Activated naive CD8-positive, alpha-beta T cell treated with anti-CD3 and anti-CD28 coated beads, Interleukin-2, amount 10 ng/mL, durations not matched to agents 7 days and 5 days (primary cell): ENCODE results near the gene RASSF8. TPM values are rescaled to one million over a fixed set of nuclear protein-coding genes. Genes with fewer than 3 reads are reported as not detected.
A peak's percentile ranks its signal among the peaks of the same experiment; 100 is the strongest.

Experiments used
- ATAC-seq: fragments of 150-1000 bp; cut with Tn5 transposase; one replicate; pipeline ENCODE4 v1.10.0; 2021; ENCODE audit warnings: low read depth, moderate library complexity
- POLR2A ChIA-PET: fragments of 350-600 bp; sonication (Branson Sonifier 250); formaldehyde crosslinking; loops from one replicate; lab custom pipeline; 2021; ENCODE audit warnings: antibody characterized with exemption; lab: Charles Lee
- DNase-seq: peaks from one replicate; pipeline ENCODE4 v3.0.0; 2021
- H3K27ac Mint-ChIP-seq: one replicate; pipeline ENCODE4 v1.8.0; 2022; ENCODE audit warnings: mild to moderate bottlenecking, mixed read lengths
- H3K27me3 Mint-ChIP-seq: one replicate; pipeline ENCODE4 v1.8.0; 2022; ENCODE audit warnings: mild to moderate bottlenecking, moderate library complexity, mixed read lengths
- H3K36me3 Mint-ChIP-seq: one replicate; pipeline ENCODE4 v1.8.0; 2021; ENCODE audit warnings: mild to moderate bottlenecking, mixed read lengths
- H3K4me1 Mint-ChIP-seq: one replicate; pipeline ENCODE4 v1.8.0; 2021; ENCODE audit warnings: mixed read lengths
- H3K4me3 Mint-ChIP-seq: one replicate; pipeline ENCODE4 v1.8.0; 2022; ENCODE audit warnings: mild to moderate bottlenecking, moderate library complexity, mixed read lengths
- H3K9me3 Mint-ChIP-seq: one replicate; pipeline ENCODE4 v1.8.0; 2021; ENCODE audit warnings: mixed read lengths
- total RNA-seq, 2 experiments: library from RNA; stranded (reverse); gene quantifications; one replicate each; pipeline ENCODE4 v1.2.3, GENCODE V29; 2021

The RASSF8 gene
- total RNA-seq, 2 experiments from 2014 or later, result 0.33 to 0.91 TPM

GRCh38 chr12:26011099-26011498 lies 52.6 kb downstream of the RASSF8 start:
- DNase-seq (no peak), ATAC-seq (no peak)
- POLR2A ChIA-PET, result no interaction called here
- Mint-ChIP-seq H3K4me3 (no peak overlapping the region), H3K9me3 (no peaks in the 10 kb centered on the region), H3K4me1 (peaks cover 2% of the 10 kb centered on the region), H3K27me3 (no peaks in the 10 kb centered on the region), H3K27ac (no peak overlapping the region), H3K36me3 (no peaks in the 10 kb centered on the region)

GRCh38 chr12:26014085-26014484 lies 55.6 kb downstream of the RASSF8 start:
- Mint-ChIP-seq H3K36me3 (no peaks in the 10 kb centered on the region), H3K4me3 (no peak overlapping the region), H3K27me3 (no peaks in the 10 kb centered on the region), H3K27ac (no peak overlapping the region), H3K4me1 (peaks cover 2% of the 10 kb centered on the region), H3K9me3 (no peaks in the 10 kb centered on the region)
- DNase-seq, result no peak
- ATAC-seq, result no peak
- POLR2A ChIA-PET, result no interaction called here

GRCh38 chr12:26016516-26016915 lies 58.0 kb downstream of the RASSF8 start:
- Mint-ChIP-seq H3K4me3 (no peak overlapping the region), H3K36me3 (no peaks in the 10 kb centered on the region), H3K27ac (no peak overlapping the region)

GRCh38 chr12:26017484-26018211 lies 59.2 kb downstream of the RASSF8 start:
- DNase-seq (peak; percentile 30), ATAC-seq (no peak)
- Mint-ChIP-seq H3K9me3 (no peaks in the 10 kb centered on the region), H3K4me3 (no peak overlapping the region), H3K36me3 (no peaks in the 10 kb centered on the region), H3K27ac (no peak overlapping the region), H3K4me1 (no peaks in the 10 kb centered on the region), H3K27me3 (peaks cover 8% of the 10 kb centered on the region)
- POLR2A ChIA-PET, result no interaction called here

More at GRCh38 chr12:26016516-26016915, 58.0 kb downstream of the RASSF8 start:
- no peaks in the 10 kb centered on the region for H3K4me1 Mint-ChIP-seq
- DNase-seq (no peak), ATAC-seq (no peak)
- POLR2A ChIA-PET, result no interaction called here
- H3K27me3 Mint-ChIP-seq, result no peaks in the 10 kb centered on the region
- no peaks in the 10 kb centered on the region for H3K9me3 Mint-ChIP-seq

DNA sequence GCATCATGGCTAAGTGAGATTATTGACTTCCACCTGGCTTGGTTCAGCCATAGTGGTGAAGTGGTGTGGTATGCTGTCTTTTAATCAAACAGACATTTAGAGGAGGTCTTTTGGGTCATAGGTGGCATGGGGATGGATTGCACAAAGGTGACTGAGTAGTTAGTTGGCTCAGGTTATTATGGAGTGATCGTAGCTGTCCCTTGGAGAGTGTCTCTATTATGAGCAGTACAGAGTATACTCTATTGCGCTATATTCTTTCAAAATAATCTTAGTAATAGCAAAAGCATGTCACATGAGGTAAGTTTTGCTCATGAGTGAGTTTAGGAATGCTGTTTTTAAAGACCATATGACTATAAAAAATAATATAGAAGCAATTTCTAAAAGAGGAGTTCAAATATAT lies 60.4 kb downstream of the RASSF8 start:
- Mint-ChIP-seq H3K9me3 (no peaks in the 10 kb centered on the region), H3K27me3 (peaks cover 13% of the 10 kb centered on the region), H3K27ac (no peak overlapping the region), H3K4me3 (no peak overlapping the region), H3K4me1 (no peaks in the 10 kb centered on the region), H3K36me3 (no peaks in the 10 kb centered on the region)
- DNase-seq (no peak), ATAC-seq (no peak)
- POLR2A ChIA-PET, result no interaction called here

- no peak overlapping the region for H3K27ac Mint-ChIP-seq
- ATAC-seq (no peak), DNase-seq (no peak)
- H3K36me3 Mint-ChIP-seq, result no peaks in the 10 kb centered on the region
- H3K4me3 Mint-ChIP-seq, result no peak overlapping the region
- no peaks in the 10 kb centered on the region for H3K9me3 Mint-ChIP-seq
- POLR2A ChIA-PET, result no interaction called here
- H3K27me3 Mint-ChIP-seq, result peaks cover 13% of the 10 kb centered on the region
- H3K4me1 Mint-ChIP-seq, result no peaks in the 10 kb centered on the region
Measured at GRCh38 chr12:26021534-26021933, 63.1 kb downstream of the RASSF8 start.

GRCh38 chr12:26022043-26022442 lies 63.6 kb downstream of the RASSF8 start:
- H3K27ac Mint-ChIP-seq, result no peak overlapping the region
- POLR2A ChIA-PET, result no interaction called here
- H3K36me3 Mint-ChIP-seq, result no peaks in the 10 kb centered on the region
- H3K27me3 Mint-ChIP-seq, result peaks cover 13% of the 10 kb centered on the region
- ATAC-seq (no peak), DNase-seq (no peak)
- no peaks in the 10 kb centered on the region for H3K4me1 Mint-ChIP-seq
- H3K9me3 Mint-ChIP-seq, result no peaks in the 10 kb centered on the region
- no peak overlapping the region for H3K4me3 Mint-ChIP-seq

- H3K27me3 Mint-ChIP-seq, result peaks cover 14% of the 10 kb centered on the region
- no peaks in the 10 kb centered on the region for H3K9me3 Mint-ChIP-seq
- POLR2A ChIA-PET, result no interaction called here
- no peak overlapping the region for H3K27ac Mint-ChIP-seq
- ATAC-seq (no peak), DNase-seq (no peak)
- H3K4me1 Mint-ChIP-seq, result no peaks in the 10 kb centered on the region
- H3K36me3 Mint-ChIP-seq, result no peaks in the 10 kb centered on the region
- H3K4me3 Mint-ChIP-seq, result no peak overlapping the region
Measured at GRCh38 chr12:26026713-26027112, 68.2 kb downstream of the RASSF8 start.

GRCh38 chr12:26027401-26027800 lies 68.9 kb downstream of the RASSF8 start:
- ATAC-seq (no peak), DNase-seq (no peak)
- no peak overlapping the region for H3K4me3 Mint-ChIP-seq
- H3K27ac Mint-ChIP-seq, result no peak overlapping the region
- no peaks in the 10 kb centered on the region for H3K36me3 Mint-ChIP-seq
- POLR2A ChIA-PET, result no interaction called here
- peaks cover 7% of the 10 kb centered on the region for H3K27me3 Mint-ChIP-seq
- H3K4me1 Mint-ChIP-seq, result no peaks in the 10 kb centered on the region
- H3K9me3 Mint-ChIP-seq, result no peaks in the 10 kb centered on the region

DNA sequence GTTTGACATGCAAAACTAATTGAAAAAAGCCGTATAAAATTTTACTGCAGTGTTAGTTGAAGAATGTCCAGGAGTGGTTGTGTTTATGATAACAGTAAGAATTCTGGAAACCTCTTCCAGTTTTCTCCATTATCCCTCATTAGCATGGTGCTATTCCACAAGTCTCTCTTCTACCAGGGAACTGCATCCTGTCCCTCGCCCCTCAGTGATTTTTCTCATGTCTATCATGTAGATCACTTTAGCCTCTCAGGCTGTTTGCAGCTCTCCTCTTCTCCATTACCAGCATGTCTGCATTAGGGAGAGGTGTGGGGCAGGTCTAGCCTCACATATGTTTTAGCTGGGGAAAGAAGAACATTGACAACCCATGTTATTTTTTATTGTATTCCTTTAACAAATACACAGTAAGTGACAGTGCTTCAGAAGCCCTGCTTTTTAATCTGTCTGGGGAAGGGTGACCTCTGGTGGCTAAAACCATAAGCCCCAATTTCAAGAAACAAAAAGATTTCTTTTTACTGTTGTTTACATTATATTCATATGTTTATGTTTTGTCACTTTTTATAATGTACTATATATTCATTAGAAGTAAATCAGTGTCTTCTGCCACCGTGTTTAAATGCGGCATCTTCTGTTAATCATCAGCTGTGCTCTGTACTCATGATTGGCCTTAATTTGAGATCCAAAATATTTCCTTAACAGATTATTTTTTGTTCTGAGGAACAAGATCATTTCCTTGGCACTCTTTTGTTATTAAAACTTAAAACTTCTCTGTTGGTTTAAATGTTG lies 70.7 kb downstream of the RASSF8 start:
- POLR2A ChIA-PET, result no interaction called here
- ATAC-seq (no peak), DNase-seq (no peak)
- peaks cover 1% of the 10 kb centered on the region for H3K27me3 Mint-ChIP-seq
- no peak overlapping the region for H3K4me3 Mint-ChIP-seq
- H3K36me3 Mint-ChIP-seq, result no peaks in the 10 kb centered on the region
- H3K27ac Mint-ChIP-seq, result no peak overlapping the region
- no peaks in the 10 kb centered on the region for H3K9me3 Mint-ChIP-seq
- no peaks in the 10 kb centered on the region for H3K4me1 Mint-ChIP-seq

DNA sequence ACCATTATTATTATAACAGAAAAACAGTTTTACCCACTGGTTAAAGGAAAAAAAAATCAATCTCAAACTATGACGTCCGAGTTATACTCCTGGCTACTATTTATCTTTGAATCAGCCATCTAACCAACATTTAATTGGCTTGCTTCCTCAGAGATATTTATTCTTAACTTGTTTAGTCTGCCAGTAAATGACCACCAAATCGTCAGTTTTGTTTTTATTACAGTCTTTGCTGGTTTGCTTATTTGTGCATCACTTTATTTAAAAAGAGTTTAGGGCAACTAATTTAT lies 71.2 kb downstream of the RASSF8 start:
- Mint-ChIP-seq H3K4me1 (no peaks in the 10 kb centered on the region), H3K27ac (no peak overlapping the region), H3K36me3 (no peaks in the 10 kb centered on the region), H3K9me3 (no peaks in the 10 kb centered on the region), H3K27me3 (peaks cover 1% of the 10 kb centered on the region), H3K4me3 (no peak overlapping the region)
- POLR2A ChIA-PET, result no interaction called here
- no peak for ATAC-seq
- DNase-seq, result no peak

GRCh38 chr12:26030371-26030770 lies 71.9 kb downstream of the RASSF8 start:
- POLR2A ChIA-PET, result no interaction called here
- no peak for ATAC-seq
- H3K27me3 Mint-ChIP-seq, result peaks cover 1% of the 10 kb centered on the region

DNA sequence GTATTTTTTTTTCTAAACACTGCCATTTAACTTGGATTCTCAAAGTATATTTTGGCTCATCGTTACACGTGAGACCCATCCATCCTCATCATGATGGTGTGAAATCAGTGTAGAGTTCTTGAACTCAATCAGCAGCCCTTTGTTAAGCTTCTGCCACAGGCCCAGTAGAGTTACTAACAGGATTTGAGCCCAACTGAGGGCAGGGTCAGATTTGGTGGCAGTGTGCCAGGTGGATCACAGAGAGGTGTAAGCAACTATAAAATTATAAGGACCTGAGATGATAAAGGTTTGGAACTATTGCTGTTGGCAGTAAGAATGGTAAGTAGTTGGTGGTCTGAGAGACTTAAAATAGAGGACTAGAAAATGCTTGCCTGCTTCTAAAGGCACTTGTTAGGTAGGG lies 72.8 kb downstream of the RASSF8 start:
- DNase-seq, result no peak
- H3K36me3 Mint-ChIP-seq, result no peaks in the 10 kb centered on the region
- H3K27me3 Mint-ChIP-seq, result peaks cover 1% of the 10 kb centered on the region
- no peak overlapping the region for H3K27ac Mint-ChIP-seq
- H3K9me3 Mint-ChIP-seq, result no peaks in the 10 kb centered on the region
- POLR2A ChIA-PET, result no interaction called here
- no peak overlapping the region for H3K4me3 Mint-ChIP-seq
- H3K4me1 Mint-ChIP-seq, result no peaks in the 10 kb centered on the region
- ATAC-seq, result no peak

More at GRCh38 chr12:26030371-26030770, 71.9 kb downstream of the RASSF8 start:
- Mint-ChIP-seq H3K36me3 (no peaks in the 10 kb centered on the region), H3K4me3 (no peak overlapping the region), H3K9me3 (no peaks in the 10 kb centered on the region), H3K27ac (no peak overlapping the region), H3K4me1 (no peaks in the 10 kb centered on the region)
- no peak for DNase-seq

DNA sequence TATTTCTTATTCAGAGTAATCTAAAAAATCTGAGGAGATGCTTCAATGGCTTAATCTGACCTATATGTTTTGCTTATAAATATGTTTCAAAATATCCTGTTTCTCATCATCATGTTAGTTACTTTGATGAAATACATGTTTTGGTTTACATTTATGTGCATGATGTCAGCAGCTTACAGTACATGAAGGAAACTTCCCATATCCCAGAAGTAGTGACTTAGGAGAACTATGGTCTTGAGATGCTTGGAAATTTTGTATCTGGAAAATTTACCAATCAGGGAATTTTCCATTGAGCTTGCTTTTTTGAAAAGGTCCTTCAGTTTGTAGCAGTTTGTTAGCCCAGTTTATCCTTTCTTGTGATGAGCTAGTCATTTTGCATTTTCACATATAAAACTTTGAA lies 73.3 kb downstream of the RASSF8 start:
- ATAC-seq, result no peak
- Mint-ChIP-seq H3K27ac (no peak overlapping the region), H3K36me3 (no peaks in the 10 kb centered on the region), H3K9me3 (no peaks in the 10 kb centered on the region), H3K27me3 (peaks cover 1% of the 10 kb centered on the region), H3K4me3 (no peak overlapping the region), H3K4me1 (no peaks in the 10 kb centered on the region)
- POLR2A ChIA-PET, result no interaction called here
- no peak for DNase-seq
